Stimulated activated CD4-positive, alpha-beta T cell treated with anti-CD3 and anti-CD28 coated beads, Interleukin-12 subunit alpha, Interleukin-12 subunit beta, amount 100 ng/mL, for 48 hours (primary cell): Measurements from ENCODE around the gene NPFFR2.
"Not testable (repeated sequence)": the region's sequence is repeated elsewhere in the genome, so short reads cannot be mapped to it uniquely, and the experiment has no call there.

Experiments
- DNase-seq, 3 donors: peaks; one replicate each; pipeline ENCODE4 v3.0.0-alpha.2; 2020; ENCODE audit warnings: low read depth in 2 of 3, low spot score in 1 of 3

The NPFFR2 gene

DNA sequence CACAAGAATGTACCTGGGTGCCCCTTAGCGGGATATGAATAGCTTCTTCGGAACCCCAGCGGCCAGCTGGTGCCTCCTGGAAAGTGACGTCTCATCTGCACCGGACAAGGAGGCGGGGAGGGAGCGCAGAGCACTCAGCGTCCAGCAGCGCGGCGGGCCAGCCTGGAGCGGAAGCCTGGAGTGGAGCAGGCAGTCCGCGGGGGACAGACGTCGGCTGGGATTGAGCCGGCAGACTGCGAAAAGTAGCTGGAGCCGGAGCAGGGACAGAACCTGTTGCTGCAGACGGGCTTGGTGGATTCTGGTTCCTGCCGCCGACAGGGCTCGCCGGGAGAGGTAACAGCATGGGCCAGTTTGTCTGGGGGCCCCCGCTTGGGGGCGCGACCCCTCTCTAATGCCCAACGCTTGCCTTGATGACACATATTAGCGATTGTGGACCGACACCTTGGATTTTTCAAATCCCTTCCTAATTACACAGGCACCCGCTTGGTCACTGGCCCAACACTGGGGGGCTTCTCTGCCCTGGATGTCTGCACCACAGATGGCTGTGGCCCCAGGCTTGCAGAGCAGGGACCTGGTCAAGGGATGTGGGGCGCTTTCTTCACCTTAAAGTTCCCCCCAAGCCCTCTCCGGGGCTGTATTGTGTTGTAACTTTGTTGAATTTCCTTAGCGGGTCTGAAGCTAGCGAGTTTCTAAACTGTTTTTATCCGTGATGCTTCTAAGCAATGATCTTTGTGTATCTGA is at the start of gene NPFFR2:
Gene NPFFR2 (plus strand): TSS at position 133 of the 741 bp plus-strand sequence. CDS start 96,592 bp downstream, outside the sequence.
- no peak for DNase-seq

DNA sequence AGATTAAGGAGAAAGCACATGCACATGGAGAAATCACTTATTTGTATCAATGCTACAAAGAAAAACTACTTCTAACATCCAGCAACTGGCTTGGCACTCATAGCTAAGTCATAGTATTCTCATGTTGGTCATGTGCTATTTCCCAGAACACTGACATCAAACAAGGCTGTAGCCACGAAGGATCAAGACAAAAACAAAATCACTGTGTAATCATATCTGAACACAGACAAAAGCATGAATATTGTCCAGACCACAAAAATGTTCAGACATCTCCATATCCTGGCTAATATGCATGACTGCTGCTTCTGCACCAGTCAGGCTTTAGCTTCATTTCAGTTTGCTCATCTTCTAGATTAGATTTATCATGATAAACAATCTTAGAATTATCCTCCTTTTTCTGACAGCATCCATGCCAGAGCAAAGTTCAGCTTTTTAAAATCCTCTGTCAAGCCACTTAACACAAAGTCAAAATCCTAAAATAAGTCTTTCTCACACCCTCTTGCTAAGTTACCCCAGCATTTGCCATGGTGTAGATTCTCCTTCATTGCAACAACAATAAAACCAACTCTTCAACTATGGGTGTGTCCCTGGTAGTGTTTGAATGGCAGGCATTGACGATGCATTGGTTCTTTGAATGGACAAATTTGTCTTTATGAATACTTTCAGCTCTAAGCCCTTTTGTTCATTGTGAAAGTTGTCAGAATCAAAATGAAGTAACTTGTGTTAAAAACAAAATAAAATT is 39.1 kb upstream of the NPFFR2 start:
- no peak for DNase-seq

DNA sequence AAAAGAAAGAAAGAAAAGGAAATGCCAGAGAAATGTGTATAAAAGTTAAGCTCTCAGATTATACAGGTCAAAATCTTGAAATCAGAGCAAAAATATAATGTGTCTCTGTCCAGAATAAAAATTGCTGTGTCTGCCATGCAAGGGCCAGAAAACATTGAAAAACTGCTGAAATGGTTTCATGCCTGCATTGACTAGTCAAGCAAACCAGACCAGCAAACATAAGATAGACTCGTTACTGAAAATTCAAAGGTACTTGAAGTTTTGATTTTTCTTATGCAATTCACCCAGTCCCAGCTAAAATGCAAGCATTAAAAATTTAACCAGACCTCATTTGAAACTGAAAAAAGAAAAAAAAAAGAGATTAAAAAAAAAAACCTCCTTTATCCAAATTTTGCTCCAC is 37.2 kb upstream of the NPFFR2 start:
- DNase-seq: no peak

DNA sequence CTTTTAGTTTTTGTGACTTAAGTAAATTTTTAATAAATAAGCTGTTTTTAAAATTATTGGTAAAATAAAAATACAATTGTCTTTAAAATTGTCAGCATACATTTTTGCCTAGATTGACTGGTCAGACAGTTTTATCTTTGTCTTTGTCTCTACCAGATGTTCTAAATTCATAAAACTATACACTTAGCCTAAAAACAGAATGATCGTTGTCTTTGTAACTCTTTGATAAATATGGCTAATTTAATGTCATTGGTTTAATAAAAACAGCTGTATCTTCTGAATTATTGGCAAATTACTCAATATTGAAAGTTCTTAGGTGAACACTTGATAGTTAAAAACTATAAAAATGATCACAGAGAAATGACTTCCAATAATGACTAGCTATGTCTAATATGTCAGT is 36.5 kb upstream of the NPFFR2 start:
- DNase-seq: no peak

DNA sequence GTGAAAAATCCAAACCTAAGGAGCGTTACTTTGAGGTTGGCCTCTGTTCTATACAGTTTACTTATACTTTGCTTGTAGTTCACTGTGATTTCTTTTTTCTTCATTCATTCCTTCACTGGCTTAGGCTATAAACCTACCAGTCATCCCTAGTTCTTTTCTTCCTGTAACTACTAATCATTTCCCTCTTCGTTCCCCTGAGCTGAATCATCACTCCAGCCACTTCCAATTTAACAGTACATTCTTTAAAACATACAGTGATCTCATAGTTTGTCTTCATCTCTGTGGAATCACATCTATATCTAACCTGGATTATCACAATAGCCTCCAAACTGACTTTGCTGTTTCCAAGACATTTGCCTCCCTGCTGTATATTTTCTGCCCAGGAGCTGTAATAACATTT is 25.2 kb upstream of the NPFFR2 start:
- DNase-seq: no peak

DNA sequence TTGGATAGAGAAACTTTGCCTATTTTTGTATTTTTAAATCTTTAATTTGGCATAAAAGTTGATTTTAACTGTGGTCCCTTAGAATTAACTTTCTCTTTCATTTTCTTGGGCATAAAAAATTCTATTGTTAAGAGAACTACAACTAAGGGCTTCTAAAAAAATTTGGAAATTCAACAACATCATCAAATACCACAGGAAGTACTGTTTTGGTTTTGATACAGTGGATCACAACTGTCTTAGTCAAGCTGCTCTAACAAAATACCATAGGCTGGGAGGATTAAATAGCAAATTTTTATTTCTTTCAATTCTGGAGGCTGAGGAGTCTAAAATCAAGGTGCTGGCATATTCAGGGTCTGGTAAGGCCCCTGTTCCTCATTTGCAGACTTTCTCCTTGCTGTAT is 19.9 kb upstream of the NPFFR2 start:
- no peak for DNase-seq

DNA sequence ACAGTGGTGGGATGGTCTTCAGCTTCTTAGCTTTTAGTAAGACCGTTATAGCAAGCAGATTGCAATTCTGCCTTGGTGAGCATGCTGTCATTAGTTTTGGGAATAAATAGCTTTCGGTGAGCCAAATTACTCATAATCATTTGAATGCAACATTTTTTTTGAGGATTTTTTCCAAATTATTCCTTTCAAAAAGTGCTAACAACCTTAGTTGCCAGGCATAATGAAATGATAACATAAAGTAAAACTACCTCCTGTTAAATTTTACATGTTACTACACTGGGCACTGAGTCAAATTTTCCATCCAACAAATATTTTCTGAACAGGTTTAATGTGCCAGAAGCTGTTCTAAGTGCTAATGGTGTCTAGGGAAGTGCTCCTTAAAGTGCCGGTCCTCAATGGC is 15.8 kb upstream of the NPFFR2 start:
- no peak for DNase-seq

DNA sequence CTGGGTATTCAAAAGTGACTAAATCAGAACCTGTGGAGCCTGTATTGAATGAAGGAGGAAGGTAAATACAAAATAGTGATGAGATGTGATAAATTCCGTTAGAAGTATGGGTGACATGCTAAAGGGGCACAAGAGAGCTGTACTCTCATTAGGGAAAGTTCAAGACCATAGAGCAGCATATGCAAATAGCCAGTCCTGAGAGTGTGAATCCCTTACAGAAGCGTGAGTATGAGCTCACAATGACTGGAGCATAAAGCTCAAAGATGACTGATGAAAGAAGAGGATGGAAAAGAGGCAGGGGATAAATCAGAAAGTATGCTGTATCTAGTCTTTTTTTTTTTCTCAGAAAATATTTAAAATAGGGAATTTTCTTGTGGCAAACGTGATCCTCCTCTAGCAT is 12.1 kb upstream of the NPFFR2 start:
- no peak for DNase-seq

DNA sequence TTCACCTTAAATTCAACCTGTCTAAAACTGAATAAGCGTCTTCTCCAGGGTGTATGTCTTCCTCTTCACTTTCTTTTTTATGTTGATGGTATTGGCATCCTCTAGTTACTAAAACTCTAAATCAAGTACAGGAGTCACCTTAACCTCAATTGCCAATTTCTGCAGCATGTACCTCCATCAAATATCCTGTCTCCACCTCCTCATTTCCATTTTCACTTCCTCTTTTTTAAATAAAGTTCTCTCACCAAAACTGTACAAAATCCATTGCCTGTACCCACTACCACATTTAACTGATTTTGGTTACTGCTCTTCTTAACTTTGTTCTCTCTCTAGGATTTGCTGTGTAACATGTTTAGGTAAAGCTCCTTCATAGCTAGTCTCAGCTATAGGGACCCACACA is 9.2 kb upstream of the NPFFR2 start:
- DNase-seq: no peak

DNA sequence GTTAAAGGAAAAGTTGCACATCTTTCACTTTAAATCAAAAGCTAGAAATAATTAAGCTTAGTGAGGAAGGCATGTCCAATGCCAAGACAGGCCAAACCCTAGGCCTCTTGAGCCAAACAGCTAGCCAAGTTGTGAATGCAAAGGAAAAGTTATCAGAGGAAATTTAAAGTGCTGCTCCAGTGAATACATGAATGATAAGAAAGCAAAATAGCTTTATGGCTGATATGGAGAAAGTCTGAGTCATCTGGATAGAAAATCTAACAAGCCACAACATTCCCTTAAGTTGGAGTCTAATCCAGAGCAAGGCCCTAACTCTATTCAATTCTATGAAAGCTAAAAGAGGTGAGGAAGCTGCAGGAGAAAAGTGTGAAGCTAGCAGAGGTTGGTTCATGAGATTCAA is 23.8 kb downstream of the NPFFR2 start:
- DNase-seq: no peak

DNA sequence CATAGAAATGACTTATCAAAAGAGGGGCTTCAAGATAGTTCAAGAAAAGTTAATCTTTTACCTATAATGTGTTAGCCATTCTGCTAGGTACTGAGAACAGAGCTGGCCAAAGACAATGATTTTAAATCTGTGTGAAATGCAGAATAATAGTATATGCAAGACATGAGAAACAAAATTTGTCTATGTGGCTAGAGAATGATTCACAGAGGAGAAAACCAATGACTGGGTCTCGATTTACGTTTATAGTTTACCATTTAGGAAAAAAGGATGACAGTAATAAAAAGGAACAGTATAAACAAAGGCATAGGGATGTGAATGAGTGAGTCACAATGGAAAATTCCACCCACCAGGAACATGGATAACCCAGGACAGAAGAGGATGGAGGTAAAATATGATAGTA is 31.9 kb downstream of the NPFFR2 start:
- no peak for DNase-seq

DNA sequence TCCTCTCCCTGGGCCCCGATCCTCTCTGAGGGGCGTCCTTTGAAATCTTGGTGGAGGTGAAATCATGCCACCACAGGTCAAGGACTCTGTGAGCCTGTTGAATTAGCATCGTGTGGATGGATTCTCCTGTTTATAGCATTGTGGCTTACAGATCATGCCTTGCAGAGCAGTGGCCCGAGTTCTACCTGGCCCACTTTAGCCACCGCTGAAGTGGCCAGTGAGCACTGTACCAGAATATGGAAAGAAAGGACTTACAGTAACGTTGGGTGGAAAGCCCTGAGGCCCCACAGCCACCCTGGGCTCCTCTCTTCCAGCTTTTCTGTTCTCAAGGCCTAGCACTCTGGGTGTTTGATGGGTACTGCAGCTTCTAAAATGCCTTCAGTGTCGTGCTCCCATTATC is 35.3 kb downstream of the NPFFR2 start:
- DNase-seq: no peak

DNA sequence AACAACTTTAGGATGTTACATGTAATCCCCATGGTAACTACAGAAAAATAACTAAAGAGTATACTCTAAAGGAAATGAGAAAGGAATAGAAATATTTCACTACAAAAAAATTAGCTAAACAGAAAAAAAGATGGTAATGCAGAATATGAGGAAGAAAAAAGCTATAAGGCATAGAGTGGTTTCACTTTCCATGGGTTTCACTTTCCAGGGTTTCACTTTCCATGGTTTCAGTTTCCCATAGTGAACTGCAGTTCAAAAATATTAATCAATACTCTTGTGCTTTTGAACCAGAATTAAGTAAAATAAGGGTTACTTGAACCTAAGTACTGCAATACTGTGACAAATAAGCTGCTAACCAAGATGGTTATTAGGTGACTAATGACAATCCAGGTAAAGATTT is 42.0 kb downstream of the NPFFR2 start:
- DNase-seq: no peak

DNA sequence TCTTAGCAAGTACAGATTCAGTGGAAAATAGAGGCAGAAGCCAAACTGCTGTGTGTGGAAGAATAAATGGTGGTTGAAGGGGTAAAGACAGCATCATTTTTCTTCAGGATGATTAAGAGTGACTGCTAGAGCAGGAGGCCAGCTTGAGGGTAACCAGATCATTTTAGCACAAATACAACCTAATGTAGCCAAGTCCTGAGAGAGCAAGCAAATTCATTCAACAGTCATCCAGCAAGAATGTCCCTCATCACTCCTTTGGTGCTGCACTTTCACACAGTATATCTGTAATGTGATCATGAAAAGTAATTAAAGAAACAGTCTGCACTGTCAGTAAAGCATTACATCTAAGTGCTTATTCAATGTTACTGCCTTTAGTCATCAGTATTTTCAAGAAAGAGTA is 44.8 kb downstream of the NPFFR2 start:
- no peak for DNase-seq

DNA sequence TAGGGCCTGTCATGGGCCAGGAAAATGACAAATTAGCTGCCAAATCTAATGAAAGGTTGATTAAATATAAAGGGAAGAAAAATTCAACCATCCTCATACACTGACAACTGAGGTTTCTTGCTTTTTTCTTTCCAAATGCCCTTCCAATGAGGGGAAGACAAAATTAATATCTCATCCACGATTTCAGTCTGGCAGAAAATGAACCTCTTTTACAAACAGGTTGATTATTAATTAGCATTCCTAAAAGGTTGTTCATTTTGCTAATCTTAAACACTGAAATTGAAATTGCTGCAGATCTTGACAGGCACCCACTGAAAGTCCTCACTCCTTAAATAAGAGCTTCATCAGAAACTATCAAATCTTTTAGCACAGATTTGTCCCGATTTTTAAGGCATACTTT is 45.5 kb downstream of the NPFFR2 start:
- DNase-seq: no peak

DNA sequence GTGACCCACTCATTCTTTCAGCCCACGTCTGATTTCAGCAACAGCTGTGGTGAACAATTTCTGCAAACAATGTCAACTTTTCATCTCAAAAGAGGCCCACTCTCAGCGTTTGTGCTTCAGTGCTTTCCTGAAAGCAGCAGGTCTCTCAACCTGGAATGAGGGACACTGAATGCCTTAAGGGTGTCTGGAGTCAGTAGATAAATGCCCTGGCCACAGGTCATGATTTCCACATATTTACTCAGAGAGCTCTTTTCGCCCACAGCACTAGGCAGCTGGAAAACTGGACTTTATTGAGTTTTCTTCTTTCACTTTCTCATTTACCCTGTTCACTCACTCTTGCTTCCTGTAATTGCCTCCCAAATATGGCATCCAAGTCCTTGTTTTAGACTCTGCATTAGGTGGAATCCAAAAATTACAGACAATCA is 52.8 kb downstream of the NPFFR2 start:
- DNase-seq: no peak

DNA sequence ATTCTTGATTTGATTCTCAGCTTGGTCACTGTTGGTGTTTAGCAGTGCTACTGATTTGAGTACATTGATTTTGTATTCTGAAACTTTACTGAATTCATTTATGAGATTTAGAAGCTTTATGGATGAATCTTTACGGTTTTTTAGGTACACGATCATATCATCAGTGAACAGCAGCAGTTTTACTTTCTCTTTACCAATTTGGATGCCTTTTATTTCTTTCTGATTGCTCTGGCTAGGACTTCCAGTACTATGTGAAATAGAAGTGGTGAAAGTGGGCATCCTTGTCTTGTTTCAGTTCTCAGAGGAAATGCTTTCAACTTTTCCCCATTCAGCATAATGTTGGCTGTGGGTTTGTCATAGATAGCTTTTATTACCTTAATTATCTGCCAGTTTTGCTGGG is 58.8 kb downstream of the NPFFR2 start:
- not testable (repeated sequence) for DNase-seq

DNA sequence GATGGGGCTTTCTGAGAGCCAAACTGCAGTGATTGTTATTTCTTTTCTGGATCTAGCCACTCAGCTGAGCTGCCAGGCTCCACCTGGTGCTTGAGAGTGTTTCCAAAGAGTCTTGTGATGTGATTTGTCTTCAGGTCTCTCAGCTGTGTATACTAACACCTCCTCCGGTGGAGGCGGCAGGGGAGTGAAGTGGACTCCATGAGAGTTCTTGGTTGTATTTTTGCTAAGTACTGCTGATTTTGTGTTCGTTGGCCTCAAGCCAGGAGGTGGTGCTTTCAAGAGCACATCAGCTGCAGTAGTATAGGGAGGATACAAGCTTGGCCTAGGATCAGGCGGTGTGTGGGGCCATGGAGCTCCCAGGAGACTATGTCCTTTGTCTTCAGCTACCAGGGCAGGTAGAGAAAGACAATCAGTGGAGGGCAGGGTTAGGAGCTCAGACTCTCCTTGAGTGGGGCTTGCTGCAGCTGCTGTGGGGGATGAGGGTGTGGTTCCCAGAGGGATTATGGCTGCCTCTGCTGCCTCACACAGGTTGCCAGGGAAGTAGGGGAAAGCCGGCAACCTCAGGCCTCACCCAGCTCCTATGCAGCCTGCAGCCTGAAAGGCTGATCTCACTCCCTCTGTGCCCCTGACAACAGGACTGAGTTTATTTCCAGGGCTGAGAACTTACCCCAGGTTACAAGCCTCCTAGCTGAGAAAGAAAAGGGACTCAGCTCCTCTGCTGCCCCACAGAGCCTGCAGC is 62.4 kb downstream of the NPFFR2 start:
- DNase-seq: no peak

DNA sequence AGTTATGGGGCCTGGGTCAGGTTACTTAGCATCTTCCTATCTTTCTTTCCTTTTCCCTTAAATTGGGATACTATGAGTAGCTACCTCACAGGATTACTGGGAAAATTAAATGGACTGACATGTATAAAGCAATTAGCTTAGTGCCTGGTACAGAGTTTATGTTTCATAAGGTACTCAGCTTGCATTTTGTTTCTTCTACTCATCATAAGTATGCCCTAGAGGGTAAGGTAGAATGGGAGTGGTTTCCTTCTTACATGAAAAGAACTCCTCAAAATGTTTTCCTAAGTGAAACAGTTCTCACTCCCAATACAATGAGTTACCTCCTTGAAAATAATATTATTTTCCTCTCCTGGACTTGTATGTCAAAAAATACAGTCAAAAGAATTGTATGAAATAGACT is 75.7 kb downstream of the NPFFR2 start:
- DNase-seq: no peak

DNA sequence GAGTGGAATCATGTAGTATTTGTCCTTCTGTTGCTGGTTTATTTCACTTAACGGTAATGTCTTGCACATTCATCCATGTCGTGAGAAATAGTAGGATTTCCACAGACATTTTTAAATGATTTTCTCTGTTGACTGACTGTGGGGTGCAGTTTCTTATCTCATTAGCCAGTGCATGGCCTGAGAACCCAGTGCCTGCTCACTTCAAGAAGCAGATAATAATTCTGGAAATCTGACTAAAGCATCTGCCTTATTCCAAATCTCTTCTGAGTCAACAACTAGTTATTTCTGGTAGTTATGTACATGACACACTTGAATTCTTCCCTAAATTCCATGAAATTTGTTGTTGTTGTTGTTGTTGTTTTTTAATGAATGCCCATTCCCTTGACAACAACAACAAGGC is 77.6 kb downstream of the NPFFR2 start:
- DNase-seq: no peak

DNA sequence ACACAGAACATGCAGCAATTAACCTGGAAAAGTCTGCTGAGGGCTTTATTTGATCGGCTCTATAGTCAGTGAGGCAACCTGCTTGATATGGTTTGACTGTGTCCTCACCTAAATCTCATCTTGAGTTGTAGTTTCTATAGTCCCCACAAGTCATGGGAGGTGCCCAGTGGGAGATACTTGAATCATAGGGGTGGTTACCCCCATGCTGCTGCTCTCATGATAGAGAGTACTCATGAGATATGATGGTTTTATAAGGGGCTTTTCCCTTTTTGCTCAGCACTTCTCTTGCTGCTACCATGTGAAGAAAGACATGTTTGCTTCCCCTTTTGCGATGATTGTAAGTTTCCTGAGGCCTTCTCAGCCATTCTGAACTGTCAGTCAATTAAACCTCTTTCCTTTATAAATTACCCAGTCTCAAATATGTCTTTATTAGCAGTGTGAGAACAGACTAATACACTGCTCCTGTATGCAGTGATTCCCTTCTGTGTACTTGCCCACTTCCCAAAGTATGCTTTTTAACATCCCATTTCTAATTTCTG is 78.2 kb downstream of the NPFFR2 start:
- DNase-seq: no peak

DNA sequence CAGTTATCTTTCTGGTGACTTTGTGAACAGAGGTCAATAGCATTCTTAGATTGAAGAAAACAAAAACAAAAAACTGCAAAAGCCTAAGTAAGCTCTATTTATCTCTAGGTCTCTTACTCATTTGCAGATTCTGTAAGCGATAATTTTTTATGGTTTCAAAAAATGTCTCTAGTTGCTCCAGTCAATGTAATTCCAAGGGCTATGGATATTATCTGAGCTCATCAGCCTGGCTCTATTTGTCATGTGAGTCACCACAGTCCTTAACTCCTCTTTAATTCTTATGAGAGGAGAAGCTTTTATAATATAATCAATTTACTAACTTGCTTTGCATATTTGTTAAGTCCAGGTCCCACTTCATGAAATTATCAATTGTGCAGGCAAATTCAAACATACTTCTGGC is 79.1 kb downstream of the NPFFR2 start:
- no peak for DNase-seq
